GM12878 (cell line): ENCODE data around the gene TADA2A. TPM values are rescaled to one million over a fixed set of nuclear protein-coding genes. Genes with fewer than 3 reads are reported as not detected.

Experiments used
- ATAC-seq: fragments of 200-7000 bp; cut with Tn5 transposase; 3 replicates; pipeline ENCODE4 v1.9.1; 2020; ENCODE audit warnings: mild to moderate bottlenecking, moderate library complexity
- BruUV-seq: library from RNA; stranded (reverse); fragments of 400-500 nt; replicated peaks from 2 replicates; lab custom pipeline; 2021; lab: Mats Ljungman, UMichigan
- CTCF ChIA-PET: fragments of 300-600 bp; sonication (Branson Sonifier 250); formaldehyde crosslinking; extraction: SDS; loops from one replicate; lab custom pipeline; 2021; ENCODE audit warnings: inconsistent platforms; lab: Yijun Ruan, JAX
- POLR2A ChIA-PET: fragments of 350-600 bp; formaldehyde crosslinking; extraction: SDS; loops from one replicate; lab custom pipeline; 2021; ENCODE audit warnings: inconsistent platforms; lab: Charles Lee
- RAD21 ChIA-PET: fragments of 300-600 bp; sonication (Branson Sonifier 250); formaldehyde crosslinking; loops from one replicate; lab custom pipeline; 2023; ENCODE audit warnings: antibody characterized with exemption; ENCODE audit not compliant: unreplicated experiment; lab: Charles Lee
- SMC1A ChIA-PET: fragments of 300-600 bp; sonication (Branson Sonifier 250); formaldehyde crosslinking; loops from one replicate; lab custom pipeline; 2023; ENCODE audit not compliant: unreplicated experiment, uncharacterized antibody; lab: Charles Lee
- DNase-seq: peaks from one replicate; pipeline ENCODE4 v3.0.0-alpha.2; 2011; ENCODE audit warnings: low read depth, low spot score
- FAIRE-seq: peaks from 3 replicates; lab custom pipeline; 2011; peaks lifted over from hg19 to GRCh38; lab: Jason Lieb, UNC
- H2AFZ ChIP-seq: 2 replicates; pipeline ENCODE4 v1.6.0; 2011; ENCODE audit warnings: low read depth, low read length, control low read depth; ENCODE audit not compliant: control insufficient read depth
- H3K27ac ChIP-seq: 2 replicates; pipeline ENCODE4 v1.5.1; 2011; ENCODE audit warnings: control low read depth; ENCODE audit not compliant: control insufficient read depth, insufficient read depth
- H3K27me3 ChIP-seq, 2 experiments: replicated peaks in 1 of 2; 2 replicates each; pipeline versions ENCODE4 v1.6.0 to v1.6.1; 2011; ENCODE audit warnings: low read length in 1 of 2; ENCODE audit not compliant: control insufficient read depth in 2 of 2, insufficient read depth in 2 of 2
- H3K36me3 ChIP-seq, 2 experiments: 2 replicates each; pipeline ENCODE4 v1.5.1; 2011; ENCODE audit warnings: low read length in 1 of 2; ENCODE audit not compliant: control insufficient read depth in 2 of 2, insufficient read depth in 2 of 2
- H3K4me1 ChIP-seq: 2 replicates; pipeline ENCODE4 v1.6.1; 2011; ENCODE audit warnings: mild to moderate bottlenecking, low read length, moderate library complexity, mixed read lengths; ENCODE audit not compliant: control insufficient read depth, insufficient read depth
- H3K4me2 ChIP-seq: 2 replicates; pipeline ENCODE4 v1.6.0; 2011; ENCODE audit warnings: control low read depth; ENCODE audit not compliant: control insufficient read depth, insufficient read depth
- H3K4me3 ChIP-seq: fragments of 200-600 bp; sonication (generic); 2 replicates; pipeline ENCODE4 v1.5.1; 2016
- H3K79me2 ChIP-seq: 2 replicates; pipeline ENCODE4 v1.6.0; 2011; ENCODE audit warnings: low read length; ENCODE audit not compliant: control insufficient read depth, insufficient read depth
- H3K9ac ChIP-seq: 2 replicates; pipeline ENCODE4 v1.8.0; 2011; ENCODE audit warnings: low read length, control low read depth, mixed read lengths; ENCODE audit not compliant: control insufficient read depth, insufficient read depth
- H3K9me3 ChIP-seq: replicated peaks from 3 replicates; pipeline ENCODE4 v1.5.1; 2011; ENCODE audit warnings: mild to moderate bottlenecking, low read length; ENCODE audit not compliant: control insufficient read depth, insufficient read depth
- H4K20me1 ChIP-seq: 2 replicates; pipeline ENCODE4 v1.6.0; 2011; ENCODE audit not compliant: control insufficient read depth, insufficient read depth
- HDAC2 ChIP-seq: fragments of 200-600 bp; sonication (generic); IDR thresholded peaks from 2 replicates; pipeline ENCODE4 v1.6.1; 2017
- MEF2B ChIP-seq: fragments of 450-650 bp; IDR thresholded peaks from 2 replicates; pipeline ENCODE4 v1.6.1; 2018; ENCODE audit warnings: mild to moderate bottlenecking, moderate library complexity; ENCODE audit not compliant: partially characterized antibody, poor library complexity, severe bottlenecking
- PAX5 ChIP-seq: IDR thresholded peaks from 2 replicates; pipeline ENCODE4 v1.6.1; 2011; ENCODE audit warnings: low read depth, low read length, borderline replicate concordance
- RB1 ChIP-seq: fragments of 450-650 bp; formaldehyde crosslinking; IDR thresholded peaks from 2 replicates; pipeline ENCODE4 v1.6.1; 2017; ENCODE audit warnings: mild to moderate bottlenecking, borderline replicate concordance
- RCOR1 ChIP-seq: conservative IDR thresholded peaks from 2 replicates; pipeline ENCODE4 v1.6.1; 2012; ENCODE audit warnings: low read depth, low read length, improper control_type of control experiment
- SMAD5 ChIP-seq: IDR thresholded peaks from 2 replicates; pipeline ENCODE4 v1.6.1; 2016; ENCODE audit warnings: antibody characterized with exemption, low read depth
- SP1 ChIP-seq: IDR thresholded peaks from one replicate; pipeline ENCODE4 v1.6.1; 2011; ENCODE audit warnings: low read depth, low read length
- STAT1 ChIP-seq: fragments of 450-650 bp; conservative IDR thresholded peaks from 2 replicates; pipeline ENCODE4 v1.6.1; 2014; ENCODE audit warnings: antibody characterized with exemption, mild to moderate bottlenecking
- SUZ12 ChIP-seq: fragments of 200-600 bp; sonication (generic); IDR thresholded peaks from one replicate; pipeline ENCODE4 v1.6.1; 2018; ENCODE audit warnings: antibody characterized with exemption, mild to moderate bottlenecking; ENCODE audit not compliant: unreplicated experiment
- TCF7 ChIP-seq: IDR thresholded peaks from 2 replicates; pipeline ENCODE4 v1.6.1; 2014; ENCODE audit warnings: antibody characterized with exemption, borderline replicate concordance
- YBX1 ChIP-seq: fragments of 450-650 bp; IDR thresholded peaks from 2 replicates; pipeline ENCODE4 v1.6.1; 2016; ENCODE audit warnings: antibody characterized with exemption
- ZNF207 ChIP-seq: fragments of 450-650 bp; IDR thresholded peaks from 2 replicates; pipeline ENCODE4 v1.6.1; 2014; ENCODE audit warnings: antibody characterized with exemption, mild to moderate bottlenecking, borderline replicate concordance
- WGBS: methylation state at CpG from one replicate; pipeline ENCODE4 v1.1.6; 2016; ENCODE audit warnings: low lambda C conversion rate; ENCODE audit not compliant: insufficient replicate concordance, insufficient coverage; ENCODE audit errors: missing lambda C conversion rate; 5-methylcytosine and 5-hydroxymethylcytosine counted together
- in situ Hi-C: fragments of 300-500 bp; cut with MboI; formaldehyde crosslinking; loops from 9 replicates; pipeline ENCODE4 v1.14.3; 2018; ENCODE audit warnings: mixed read lengths
- intact Hi-C: fragments of 100-400 bp; cut with micrococcal nuclease; formaldehyde crosslinking; loops from one replicate; pipeline ENCODE4 v1.14.2; 2022; ENCODE audit not compliant: unreplicated experiment
- polyA plus RNA-seq, 11 experiments: library from polyadenylated mRNA; depleted of rRNA in 4 of 11; unstranded in 6 of 11; stranded (reverse) in 5 of 11; fragments of >200 nt; fragmentation: Nextera tagmentation in 4 of 11; fragmentation: Illumina TruSeq in 1 of 11; extraction: Ambion mirVana in 4 of 11; extraction: Trizol in 1 of 11; gene quantifications; 1 replicate in 1 of 11; 2 replicates in 10 of 11; pipeline versions ENCODE4 v1.2.1 to v1.2.3, GENCODE V29; 2011 to 2016; ENCODE audit warnings: inconsistent platforms in 2 of 11, missing spikeins in 2 of 11, low read depth in 1 of 11
- total RNA-seq, 4 experiments: library from RNA; depleted of rRNA in 3 of 4; stranded (reverse); fragments of >200 nt in 3 of 4; fragmentation: Illumina TruSeq in 1 of 4; extraction: Trizol in 1 of 4; gene quantifications; 2 replicates each; pipeline versions ENCODE4 v1.2.1 to v1.2.3, GENCODE V29; 2013 to 2021
- TF ChIP-seq, protein P1 (sequence below): fragments of 450-650 bp; IDR thresholded peaks from 2 replicates; pipeline ENCODE4 v1.6.1; 2014; ENCODE audit warnings: mild to moderate bottlenecking
- TF ChIP-seq, protein P2 (sequence below): fragments of 450-650 bp; IDR thresholded peaks from 2 replicates; pipeline ENCODE4 v1.6.1; 2018; ENCODE audit warnings: borderline replicate concordance, mild to moderate bottlenecking; ENCODE audit not compliant: partially characterized antibody
- TF ChIP-seq, protein P3 (sequence below): IDR thresholded peaks from 2 replicates; pipeline ENCODE4 v1.6.1; 2011; ENCODE audit warnings: low read depth, low read length, improper control_type of control experiment, borderline replicate concordance
- TF ChIP-seq, protein P4 (sequence below): fragments of 450-650 bp; IDR thresholded peaks from 2 replicates; pipeline ENCODE4 v1.6.1; 2017; ENCODE audit warnings: mild to moderate bottlenecking, moderate library complexity

The TADA2A gene
- total and polyA plus RNA-seq, 10 of the 15 experiments (the other 5 are each of a cell fraction or from before 2014, with no cell fraction given), result 19.6 to 43.8 (median 34.1) TPM

DNA sequence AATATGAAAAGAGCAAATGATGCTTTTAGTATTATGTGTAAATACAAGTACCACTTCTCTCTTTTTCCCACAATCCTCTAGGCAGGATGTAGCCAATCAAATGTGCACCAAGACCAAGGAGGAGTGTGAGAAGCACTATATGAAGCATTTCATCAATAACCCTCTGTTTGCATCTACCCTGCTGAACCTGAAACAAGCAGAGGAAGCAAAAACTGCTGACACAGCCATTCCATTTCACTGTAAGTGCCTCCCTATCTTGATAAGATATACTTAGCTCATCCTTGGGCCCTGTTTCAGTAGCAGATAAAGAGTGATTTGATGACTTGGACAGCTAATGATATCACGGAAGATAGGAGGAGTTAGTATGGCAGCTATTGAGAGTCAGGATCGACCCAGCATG, 33.7 kb downstream of the TADA2A start:
- no peak for ATAC-seq
- intact Hi-C loops (no loop called here), in situ Hi-C loops (no loop called here)
- Histone ChIP-seq H3K4me1 (peaks cover 6% of the 10 kb centered on the region; the same call in 1 of the 2 replicates), H3K9me3 (no peaks in the 10 kb centered on the region), H4K20me1 (no peaks in the 10 kb centered on the region), H3K4me3 (no peak overlapping the region), H3K36me3 (peaks cover 5 to 22% of the 10 kb centered on the region in 2 experiments), H3K4me2 (no peak overlapping the region), H3K27me3 (no peaks in the 10 kb centered on the region), H2AFZ (no peak overlapping the region), H3K9ac (no peak overlapping the region), H3K27ac (no peak overlapping the region), H3K79me2 (no peaks in the 10 kb centered on the region)
- no peak for DNase-seq
- BruUV-seq, result no TSS peak
- no peak for FAIRE-seq
- SMC1A ChIA-PET, result interaction anchor here (2.4 to 2.5 kb wide), 2 partner anchors 9 to 10 kb away, joined by 8 to 18 read pairs; no protein-coding TSS in a partner anchor
- CTCF ChIA-PET, result interaction anchor here (1.2 to 2.4 kb wide), 3 partner anchors 10 to 67 kb away, joined by 4 to 6 read pairs (median 4); no protein-coding TSS in a partner anchor
- 98% methylated on average over 2 of the region's 2 CpGs for WGBS
- POLR2A ChIA-PET, result interaction anchor here (1.3 to 1.6 kb wide), 2 partner anchors 9 to 26 kb away, joined by 3 to 4 read pairs; no protein-coding TSS in a partner anchor
- RAD21 ChIA-PET, result interaction anchor here (0.9 to 1.2 kb wide), 3 partner anchors 9 to 67 kb away, joined by 3 to 5 read pairs (median 4); no protein-coding TSS in a partner anchor
- TF ChIP-seq STAT1 (no peak), MEF2B (no peak), TCF7 (no peak), RCOR1 (no peak), YBX1 (no peak), HDAC2 (no peak), RB1 (no peak), SUZ12 (no peak), SP1 (no peak), SMAD5 (no peak), PAX5 (no peak), ZNF207 (no peak)
- TF ChIP-seq, protein P1, sequence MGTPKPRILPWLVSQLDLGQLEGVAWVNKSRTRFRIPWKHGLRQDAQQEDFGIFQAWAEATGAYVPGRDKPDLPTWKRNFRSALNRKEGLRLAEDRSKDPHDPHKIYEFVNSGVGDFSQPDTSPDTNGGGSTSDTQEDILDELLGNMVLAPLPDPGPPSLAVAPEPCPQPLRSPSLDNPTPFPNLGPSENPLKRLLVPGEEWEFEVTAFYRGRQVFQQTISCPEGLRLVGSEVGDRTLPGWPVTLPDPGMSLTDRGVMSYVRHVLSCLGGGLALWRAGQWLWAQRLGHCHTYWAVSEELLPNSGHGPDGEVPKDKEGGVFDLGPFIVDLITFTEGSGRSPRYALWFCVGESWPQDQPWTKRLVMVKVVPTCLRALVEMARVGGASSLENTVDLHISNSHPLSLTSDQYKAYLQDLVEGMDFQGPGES, result no peak
- TF ChIP-seq, protein P2, sequence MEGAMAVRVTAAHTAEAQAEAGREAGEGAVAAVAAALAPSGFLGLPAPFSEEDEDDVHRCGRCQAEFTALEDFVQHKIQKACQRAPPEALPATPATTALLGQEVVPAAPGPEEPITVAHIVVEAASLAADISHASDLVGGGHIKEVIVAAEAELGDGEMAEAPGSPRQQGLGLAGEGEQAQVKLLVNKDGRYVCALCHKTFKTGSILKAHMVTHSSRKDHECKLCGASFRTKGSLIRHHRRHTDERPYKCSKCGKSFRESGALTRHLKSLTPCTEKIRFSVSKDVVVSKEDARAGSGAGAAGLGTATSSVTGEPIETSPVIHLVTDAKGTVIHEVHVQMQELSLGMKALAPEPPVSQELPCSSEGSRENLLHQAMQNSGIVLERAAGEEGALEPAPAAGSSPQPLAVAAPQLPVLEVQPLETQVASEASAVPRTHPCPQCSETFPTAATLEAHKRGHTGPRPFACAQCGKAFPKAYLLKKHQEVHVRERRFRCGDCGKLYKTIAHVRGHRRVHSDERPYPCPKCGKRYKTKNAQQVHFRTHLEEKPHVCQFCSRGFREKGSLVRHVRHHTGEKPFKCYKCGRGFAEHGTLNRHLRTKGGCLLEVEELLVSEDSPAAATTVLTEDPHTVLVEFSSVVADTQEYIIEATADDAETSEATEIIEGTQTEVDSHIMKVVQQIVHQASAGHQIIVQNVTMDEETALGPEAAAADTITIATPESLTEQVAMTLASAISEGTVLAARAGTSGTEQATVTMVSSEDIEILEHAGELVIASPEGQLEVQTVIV, result no peak
- TF ChIP-seq, protein P3, sequence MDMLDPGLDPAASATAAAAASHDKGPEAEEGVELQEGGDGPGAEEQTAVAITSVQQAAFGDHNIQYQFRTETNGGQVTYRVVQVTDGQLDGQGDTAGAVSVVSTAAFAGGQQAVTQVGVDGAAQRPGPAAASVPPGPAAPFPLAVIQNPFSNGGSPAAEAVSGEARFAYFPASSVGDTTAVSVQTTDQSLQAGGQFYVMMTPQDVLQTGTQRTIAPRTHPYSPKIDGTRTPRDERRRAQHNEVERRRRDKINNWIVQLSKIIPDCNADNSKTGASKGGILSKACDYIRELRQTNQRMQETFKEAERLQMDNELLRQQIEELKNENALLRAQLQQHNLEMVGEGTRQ, result no peak
- TF ChIP-seq, protein P4, sequence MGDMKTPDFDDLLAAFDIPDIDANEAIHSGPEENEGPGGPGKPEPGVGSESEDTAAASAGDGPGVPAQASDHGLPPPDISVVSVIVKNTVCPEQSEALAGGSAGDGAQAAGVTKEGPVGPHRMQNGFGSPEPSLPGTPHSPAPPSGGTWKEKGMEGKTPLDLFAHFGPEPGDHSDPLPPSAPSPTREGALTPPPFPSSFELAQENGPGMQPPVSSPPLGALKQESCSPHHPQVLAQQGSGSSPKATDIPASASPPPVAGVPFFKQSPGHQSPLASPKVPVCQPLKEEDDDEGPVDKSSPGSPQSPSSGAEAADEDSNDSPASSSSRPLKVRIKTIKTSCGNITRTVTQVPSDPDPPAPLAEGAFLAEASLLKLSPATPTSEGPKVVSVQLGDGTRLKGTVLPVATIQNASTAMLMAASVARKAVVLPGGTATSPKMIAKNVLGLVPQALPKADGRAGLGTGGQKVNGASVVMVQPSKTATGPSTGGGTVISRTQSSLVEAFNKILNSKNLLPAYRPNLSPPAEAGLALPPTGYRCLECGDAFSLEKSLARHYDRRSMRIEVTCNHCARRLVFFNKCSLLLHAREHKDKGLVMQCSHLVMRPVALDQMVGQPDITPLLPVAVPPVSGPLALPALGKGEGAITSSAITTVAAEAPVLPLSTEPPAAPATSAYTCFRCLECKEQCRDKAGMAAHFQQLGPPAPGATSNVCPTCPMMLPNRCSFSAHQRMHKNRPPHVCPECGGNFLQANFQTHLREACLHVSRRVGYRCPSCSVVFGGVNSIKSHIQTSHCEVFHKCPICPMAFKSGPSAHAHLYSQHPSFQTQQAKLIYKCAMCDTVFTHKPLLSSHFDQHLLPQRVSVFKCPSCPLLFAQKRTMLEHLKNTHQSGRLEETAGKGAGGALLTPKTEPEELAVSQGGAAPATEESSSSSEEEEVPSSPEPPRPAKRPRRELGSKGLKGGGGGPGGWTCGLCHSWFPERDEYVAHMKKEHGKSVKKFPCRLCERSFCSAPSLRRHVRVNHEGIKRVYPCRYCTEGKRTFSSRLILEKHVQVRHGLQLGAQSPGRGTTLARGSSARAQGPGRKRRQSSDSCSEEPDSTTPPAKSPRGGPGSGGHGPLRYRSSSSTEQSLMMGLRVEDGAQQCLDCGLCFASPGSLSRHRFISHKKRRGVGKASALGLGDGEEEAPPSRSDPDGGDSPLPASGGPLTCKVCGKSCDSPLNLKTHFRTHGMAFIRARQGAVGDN, result no peak
